WI38 (cell line): ENCODE measurements around the gene AGAP3.

Source experiments
- H3K4me3 ChIP-seq: 2 replicates; pipeline ENCODE4 v1.5.1; 2011; ENCODE audit warnings: low read depth, mild to moderate bottlenecking, control low read depth, low read length
- TF ChIP-seq, protein P1 (sequence below): IDR thresholded peaks from 2 replicates; pipeline ENCODE4 v1.5.1; 2012; ENCODE audit warnings: low read depth, mild to moderate bottlenecking, control low read depth, low read length

AGAP3 gene

DNA sequence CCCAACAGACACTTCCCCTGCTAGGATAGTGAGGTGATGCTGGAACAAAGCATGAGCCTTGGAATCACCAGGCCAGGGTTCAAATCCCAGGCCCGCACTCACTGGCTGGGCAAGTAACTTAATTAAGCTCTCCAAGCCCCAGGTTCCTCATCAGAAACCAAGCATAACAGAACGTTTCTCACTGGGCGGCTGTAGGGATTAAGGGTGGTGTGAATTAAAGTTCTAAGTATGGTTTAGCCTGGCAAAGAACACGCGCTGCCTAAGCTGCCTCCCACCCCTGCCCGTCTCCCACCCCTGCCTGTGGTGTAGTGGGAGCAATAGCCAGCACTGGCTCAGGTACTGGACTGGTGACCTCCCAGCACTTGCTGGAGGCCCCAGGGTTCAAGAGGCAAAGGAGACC is 21.3 kb upstream of the AGAP3 start:
- H3K4me3 ChIP-seq, result no peak overlapping the region
- TF ChIP-seq, protein P1, sequence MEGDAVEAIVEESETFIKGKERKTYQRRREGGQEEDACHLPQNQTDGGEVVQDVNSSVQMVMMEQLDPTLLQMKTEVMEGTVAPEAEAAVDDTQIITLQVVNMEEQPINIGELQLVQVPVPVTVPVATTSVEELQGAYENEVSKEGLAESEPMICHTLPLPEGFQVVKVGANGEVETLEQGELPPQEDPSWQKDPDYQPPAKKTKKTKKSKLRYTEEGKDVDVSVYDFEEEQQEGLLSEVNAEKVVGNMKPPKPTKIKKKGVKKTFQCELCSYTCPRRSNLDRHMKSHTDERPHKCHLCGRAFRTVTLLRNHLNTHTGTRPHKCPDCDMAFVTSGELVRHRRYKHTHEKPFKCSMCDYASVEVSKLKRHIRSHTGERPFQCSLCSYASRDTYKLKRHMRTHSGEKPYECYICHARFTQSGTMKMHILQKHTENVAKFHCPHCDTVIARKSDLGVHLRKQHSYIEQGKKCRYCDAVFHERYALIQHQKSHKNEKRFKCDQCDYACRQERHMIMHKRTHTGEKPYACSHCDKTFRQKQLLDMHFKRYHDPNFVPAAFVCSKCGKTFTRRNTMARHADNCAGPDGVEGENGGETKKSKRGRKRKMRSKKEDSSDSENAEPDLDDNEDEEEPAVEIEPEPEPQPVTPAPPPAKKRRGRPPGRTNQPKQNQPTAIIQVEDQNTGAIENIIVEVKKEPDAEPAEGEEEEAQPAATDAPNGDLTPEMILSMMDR, result no peak

DNA sequence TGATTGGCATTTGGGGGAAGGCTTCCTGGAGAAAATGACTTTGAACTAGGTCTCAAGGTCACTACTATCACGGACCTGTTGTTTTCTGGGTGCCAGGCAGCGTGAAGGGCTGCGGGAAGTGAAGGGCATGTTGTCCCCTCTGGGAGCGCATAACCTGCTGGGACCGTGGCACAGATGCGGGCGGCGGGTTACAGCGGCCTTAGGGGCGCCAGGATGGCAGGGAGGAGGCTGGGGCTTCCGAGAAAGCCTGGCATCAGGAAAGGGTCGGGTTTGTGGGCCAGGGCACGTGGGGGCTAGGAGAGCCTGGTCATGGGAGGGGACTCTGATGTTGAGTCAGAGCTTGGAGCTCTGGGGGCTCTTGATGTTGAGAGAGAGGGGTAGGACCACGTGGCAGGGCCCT is 20.8 kb upstream of the AGAP3 start:
- no peak overlapping the region for H3K4me3 ChIP-seq
- TF ChIP-seq, protein P1, result no peak

DNA sequence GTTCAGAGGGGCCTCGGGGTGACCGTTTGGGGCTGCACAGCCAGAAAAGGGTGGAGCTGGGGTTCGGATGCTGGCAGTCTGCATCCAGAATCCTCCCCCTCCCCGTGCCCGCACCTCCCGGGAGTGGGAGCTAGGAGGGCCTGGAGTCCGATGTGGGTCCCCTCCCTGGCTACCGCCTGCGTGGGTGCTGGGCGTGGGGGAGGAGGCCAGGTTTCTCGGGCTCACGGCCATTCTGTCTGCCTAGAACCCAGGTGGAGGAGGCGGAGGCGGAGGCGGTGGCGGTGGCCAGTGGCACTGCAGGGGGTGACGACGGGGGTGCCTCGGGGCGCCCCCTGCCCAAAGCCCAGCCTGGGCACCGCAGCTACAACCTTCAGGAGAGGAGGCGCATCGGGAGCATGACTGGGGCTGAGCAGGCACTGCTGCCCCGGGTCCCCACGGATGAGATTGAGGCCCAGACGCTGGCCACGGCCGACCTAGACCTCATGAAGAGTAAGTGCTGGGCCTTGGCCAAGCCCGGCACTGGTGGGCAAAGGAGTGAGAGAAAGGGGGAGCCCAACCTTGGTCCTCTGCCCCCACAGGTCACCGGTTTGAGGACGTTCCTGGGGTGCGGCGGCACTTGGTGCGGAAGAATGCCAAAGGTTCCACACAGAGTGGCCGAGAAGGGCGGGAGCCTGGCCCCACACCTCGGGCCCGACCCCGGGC is 19.9 kb upstream of the AGAP3 start:
- no peak overlapping the region for H3K4me3 ChIP-seq
- TF ChIP-seq, protein P1, result no peak

DNA sequence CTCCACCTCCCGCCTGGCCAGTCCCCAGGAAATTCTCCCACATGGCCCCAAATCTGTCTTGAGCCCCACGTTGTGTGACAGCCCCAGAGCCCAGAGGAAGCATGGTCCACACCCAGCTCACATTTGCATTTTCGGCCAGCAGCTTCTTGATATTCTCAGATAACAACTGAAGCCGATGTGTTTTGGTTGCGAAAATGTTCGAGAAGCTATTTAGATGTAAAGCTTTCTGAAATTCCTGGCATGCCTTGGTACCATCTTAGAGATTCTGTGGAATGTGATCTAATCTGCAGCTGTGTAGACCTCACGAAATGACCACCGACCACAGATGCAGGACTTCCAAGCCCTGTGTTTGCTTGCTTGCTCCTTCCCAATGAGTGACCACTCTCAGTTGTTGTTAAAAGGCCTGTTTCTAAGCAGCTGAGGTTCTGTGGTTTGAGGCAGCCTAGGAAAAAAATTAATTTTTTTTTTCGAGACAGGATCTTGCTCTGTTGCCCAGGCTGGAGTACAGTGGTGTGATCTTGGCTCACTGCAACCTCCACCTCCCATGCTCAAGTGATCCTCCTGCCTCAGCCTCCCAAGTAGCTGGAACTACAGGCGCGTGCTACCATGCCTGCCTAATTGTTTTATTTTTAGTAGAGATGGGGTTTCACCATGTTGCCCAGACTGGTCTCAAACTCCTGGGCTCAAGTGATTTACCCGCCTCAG is 18.1 kb upstream of the AGAP3 start:
- TF ChIP-seq, protein P1, result no peak
- H3K4me3 ChIP-seq, result no peak overlapping the region

DNA sequence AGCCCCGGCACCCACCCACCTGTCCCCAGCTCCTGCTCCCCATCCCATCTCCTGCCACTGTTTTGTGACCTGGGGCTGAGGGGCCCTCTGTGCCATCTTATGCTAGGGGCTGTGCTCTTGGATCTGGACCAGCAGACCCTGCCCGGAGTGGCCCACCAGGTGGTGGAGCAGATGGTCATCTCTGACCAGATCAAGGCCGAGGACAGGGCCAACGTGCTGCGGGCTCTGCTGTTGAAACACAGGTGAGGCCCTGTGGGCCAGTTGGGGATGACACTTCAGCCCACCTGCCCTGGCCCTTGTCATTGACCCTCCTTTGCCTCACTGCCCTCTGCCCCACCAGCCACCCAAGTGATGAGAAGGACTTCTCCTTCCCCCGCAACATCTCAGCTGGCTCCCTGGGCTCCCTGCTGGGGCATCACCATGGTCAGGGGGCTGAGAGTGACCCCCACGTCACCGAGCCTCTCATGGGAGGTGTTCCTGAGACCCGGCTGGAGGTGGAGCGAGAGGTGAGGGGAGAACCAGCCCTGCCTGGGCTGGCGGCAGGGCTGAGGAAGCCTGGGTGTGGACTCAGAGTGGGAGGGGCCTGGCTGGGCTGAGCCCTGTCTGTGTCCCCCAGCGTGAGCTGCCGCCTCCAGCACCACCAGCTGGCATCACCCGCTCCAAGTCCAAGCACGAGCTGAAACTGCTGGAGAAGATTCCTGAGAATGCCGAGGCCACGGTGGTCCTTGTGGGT is 16.3 kb upstream of the AGAP3 start:
- H3K4me3 ChIP-seq, result no peak overlapping the region
- TF ChIP-seq, protein P1, result no peak

DNA sequence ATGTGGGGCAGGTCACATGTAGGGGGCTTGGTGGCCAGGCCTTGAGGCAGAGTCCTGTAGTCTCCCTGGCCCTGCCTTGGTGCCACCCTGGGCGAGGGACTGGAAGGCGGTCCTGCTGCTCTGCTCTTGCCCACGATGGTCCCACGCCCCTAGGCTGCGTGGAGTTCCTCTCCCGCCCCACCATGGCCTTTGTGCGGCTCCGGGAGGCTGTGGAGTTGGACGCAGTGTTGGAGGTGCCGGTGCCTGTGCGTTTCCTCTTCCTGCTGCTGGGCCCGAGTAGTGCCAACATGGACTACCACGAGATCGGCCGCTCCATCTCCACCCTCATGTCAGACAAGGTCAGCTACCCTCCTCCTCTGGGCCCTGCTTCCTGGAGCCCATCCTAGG is 15.7 kb upstream of the AGAP3 start:
- H3K4me3 ChIP-seq, result no peak overlapping the region
- TF ChIP-seq, protein P1, result no peak
